ENCODE measurements around the gene CADPS. TPM values are rescaled to one million over a fixed set of nuclear protein-coding genes. Genes with fewer than 3 reads are reported as not detected.

Gene CADPS
- polyA plus RNA-seq, 1 of the 3 experiments (the other 2 are of a cell fraction) = 5.8 TPM

DNA sequence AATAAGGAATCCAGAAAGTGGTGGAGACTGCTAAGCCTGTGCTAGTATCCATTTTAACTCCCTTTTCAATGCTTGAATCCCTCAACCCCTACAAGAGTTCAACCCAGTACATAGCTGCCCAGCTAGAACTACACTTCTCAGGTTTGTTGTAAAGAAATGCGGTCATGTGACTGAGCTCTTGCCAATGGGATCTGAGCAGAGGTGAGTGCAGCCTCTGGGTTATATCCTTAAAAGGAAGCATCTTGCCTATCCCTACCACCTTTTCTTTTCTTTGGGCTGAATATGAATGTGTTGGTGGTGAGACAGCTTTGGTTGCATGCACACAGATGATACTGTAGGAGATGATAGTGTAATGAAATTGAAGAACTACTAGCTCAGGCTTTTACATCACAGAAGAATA is 139.7 kb downstream of the CADPS start:
- WGBS (ENCODE audit: low lambda C conversion rate) = 80% methylated on average over 1 of the region's 1 CpG
- TF ChIP-seq JUND (IDR thresholded peaks at IDR 0.05) (no peak), TCF12 (IDR thresholded peaks at IDR 0.05) (no peak), CHD2 (IDR thresholded peaks at IDR 0.05; ENCODE audit: low read length, partially characterized antibody) (no peak), SMC3 (IDR thresholded peaks at IDR 0.05; ENCODE audit: low read depth, low read length) (no peak)
- TF ChIP-seq, protein P1, sequence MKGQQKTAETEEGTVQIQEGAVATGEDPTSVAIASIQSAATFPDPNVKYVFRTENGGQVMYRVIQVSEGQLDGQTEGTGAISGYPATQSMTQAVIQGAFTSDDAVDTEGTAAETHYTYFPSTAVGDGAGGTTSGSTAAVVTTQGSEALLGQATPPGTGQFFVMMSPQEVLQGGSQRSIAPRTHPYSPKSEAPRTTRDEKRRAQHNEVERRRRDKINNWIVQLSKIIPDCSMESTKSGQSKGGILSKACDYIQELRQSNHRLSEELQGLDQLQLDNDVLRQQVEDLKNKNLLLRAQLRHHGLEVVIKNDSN (IDR thresholded peaks at IDR 0.05; ENCODE audit: borderline replicate concordance, low read depth) = no peak
- TF ChIP-seq, protein P2, sequence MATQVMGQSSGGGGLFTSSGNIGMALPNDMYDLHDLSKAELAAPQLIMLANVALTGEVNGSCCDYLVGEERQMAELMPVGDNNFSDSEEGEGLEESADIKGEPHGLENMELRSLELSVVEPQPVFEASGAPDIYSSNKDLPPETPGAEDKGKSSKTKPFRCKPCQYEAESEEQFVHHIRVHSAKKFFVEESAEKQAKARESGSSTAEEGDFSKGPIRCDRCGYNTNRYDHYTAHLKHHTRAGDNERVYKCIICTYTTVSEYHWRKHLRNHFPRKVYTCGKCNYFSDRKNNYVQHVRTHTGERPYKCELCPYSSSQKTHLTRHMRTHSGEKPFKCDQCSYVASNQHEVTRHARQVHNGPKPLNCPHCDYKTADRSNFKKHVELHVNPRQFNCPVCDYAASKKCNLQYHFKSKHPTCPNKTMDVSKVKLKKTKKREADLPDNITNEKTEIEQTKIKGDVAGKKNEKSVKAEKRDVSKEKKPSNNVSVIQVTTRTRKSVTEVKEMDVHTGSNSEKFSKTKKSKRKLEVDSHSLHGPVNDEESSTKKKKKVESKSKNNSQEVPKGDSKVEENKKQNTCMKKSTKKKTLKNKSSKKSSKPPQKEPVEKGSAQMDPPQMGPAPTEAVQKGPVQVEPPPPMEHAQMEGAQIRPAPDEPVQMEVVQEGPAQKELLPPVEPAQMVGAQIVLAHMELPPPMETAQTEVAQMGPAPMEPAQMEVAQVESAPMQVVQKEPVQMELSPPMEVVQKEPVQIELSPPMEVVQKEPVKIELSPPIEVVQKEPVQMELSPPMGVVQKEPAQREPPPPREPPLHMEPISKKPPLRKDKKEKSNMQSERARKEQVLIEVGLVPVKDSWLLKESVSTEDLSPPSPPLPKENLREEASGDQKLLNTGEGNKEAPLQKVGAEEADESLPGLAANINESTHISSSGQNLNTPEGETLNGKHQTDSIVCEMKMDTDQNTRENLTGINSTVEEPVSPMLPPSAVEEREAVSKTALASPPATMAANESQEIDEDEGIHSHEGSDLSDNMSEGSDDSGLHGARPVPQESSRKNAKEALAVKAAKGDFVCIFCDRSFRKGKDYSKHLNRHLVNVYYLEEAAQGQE (IDR thresholded peaks at IDR 0.05; ENCODE audit: low read depth, low read length) = no peak

DNA sequence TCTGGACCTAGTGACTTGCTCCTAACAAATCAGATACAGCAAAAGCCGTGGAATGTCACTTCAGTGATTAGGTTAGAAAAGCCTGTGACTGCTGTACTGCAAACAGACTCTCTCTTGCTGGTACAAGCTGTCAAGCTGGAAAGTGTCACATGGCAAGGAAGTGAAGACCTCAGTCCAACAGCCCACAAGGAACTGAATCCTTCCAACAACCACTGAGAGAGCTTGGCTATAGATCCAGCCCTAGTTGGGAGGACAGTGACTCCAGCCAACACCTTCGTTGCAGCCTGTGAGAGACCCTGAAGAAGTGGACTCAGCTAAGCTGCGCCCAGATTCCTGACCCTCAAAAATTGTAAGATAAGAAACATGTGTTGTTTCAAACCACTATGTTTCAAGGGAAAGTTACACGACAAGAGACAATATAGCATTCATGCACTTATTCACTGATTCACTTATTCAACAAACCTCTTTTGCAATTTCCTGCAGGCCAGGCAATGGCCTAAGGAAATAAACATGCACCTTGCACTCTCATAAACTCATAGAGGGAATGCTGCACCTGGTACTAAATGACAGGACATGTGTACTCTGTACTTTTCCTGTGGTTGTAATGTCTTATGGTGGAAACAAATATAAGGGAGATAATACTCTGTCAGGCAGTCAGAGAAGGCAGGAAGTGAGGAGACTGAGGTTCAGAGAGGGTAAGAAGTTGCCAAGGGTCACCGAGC is 142.9 kb downstream of the CADPS start:
- no peaks in the 10 kb centered on the region for H3K36me3 ChIP-seq (replicated peaks in 1 of 2; ENCODE audit: control insufficient read depth in 1 of 2, insufficient read depth in 2 of 2, low read length in 1 of 2)
- no peaks in the 10 kb centered on the region for H3K27me3 ChIP-seq (ENCODE audit: insufficient read depth)
- no peak for DNase-seq
- 80% methylated on average over 5 of the region's 5 CpGs for WGBS (ENCODE audit: low lambda C conversion rate)
- no peak for TF ChIP-seq FOSL2 (IDR thresholded peaks at IDR 0.05; ENCODE audit: borderline replicate concordance, low read depth)
- TF ChIP-seq SMC3 (IDR thresholded peaks at IDR 0.05; ENCODE audit: low read depth, low read length) = no peak
- no peak for TF ChIP-seq RCOR1 (IDR thresholded peaks at IDR 0.05; ENCODE audit: low read length)
- TF ChIP-seq FOXM1 (IDR thresholded peaks at IDR 0.05; ENCODE audit: low read depth) = no peak
- TF ChIP-seq, protein P3, sequence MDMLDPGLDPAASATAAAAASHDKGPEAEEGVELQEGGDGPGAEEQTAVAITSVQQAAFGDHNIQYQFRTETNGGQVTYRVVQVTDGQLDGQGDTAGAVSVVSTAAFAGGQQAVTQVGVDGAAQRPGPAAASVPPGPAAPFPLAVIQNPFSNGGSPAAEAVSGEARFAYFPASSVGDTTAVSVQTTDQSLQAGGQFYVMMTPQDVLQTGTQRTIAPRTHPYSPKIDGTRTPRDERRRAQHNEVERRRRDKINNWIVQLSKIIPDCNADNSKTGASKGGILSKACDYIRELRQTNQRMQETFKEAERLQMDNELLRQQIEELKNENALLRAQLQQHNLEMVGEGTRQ (IDR thresholded peaks at IDR 0.05; ENCODE audit: borderline replicate concordance, low read depth, low read length) = no peak
- no peak for TF ChIP-seq YY1 (IDR thresholded peaks at IDR 0.05; ENCODE audit: low read depth)
- no peak for TF ChIP-seq MXI1 (IDR thresholded peaks at IDR 0.05; ENCODE audit: low read depth, low read length)
- TF ChIP-seq, protein P4, sequence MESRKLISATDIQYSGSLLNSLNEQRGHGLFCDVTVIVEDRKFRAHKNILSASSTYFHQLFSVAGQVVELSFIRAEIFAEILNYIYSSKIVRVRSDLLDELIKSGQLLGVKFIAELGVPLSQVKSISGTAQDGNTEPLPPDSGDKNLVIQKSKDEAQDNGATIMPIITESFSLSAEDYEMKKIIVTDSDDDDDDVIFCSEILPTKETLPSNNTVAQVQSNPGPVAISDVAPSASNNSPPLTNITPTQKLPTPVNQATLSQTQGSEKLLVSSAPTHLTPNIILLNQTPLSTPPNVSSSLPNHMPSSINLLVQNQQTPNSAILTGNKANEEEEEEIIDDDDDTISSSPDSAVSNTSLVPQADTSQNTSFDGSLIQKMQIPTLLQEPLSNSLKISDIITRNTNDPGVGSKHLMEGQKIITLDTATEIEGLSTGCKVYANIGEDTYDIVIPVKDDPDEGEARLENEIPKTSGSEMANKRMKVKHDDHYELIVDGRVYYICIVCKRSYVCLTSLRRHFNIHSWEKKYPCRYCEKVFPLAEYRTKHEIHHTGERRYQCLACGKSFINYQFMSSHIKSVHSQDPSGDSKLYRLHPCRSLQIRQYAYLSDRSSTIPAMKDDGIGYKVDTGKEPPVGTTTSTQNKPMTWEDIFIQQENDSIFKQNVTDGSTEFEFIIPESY (IDR thresholded peaks at IDR 0.05; ENCODE audit: borderline replicate concordance, low read depth) = no peak
- no peak overlapping the region for H3K9ac ChIP-seq
- H3F3A ChIP-seq (replicated peaks; ENCODE audit: insufficient read depth) = peaks cover 16% of the 10 kb centered on the region
- H3K4me1 ChIP-seq (ENCODE audit: control insufficient read depth in 1 of 2, insufficient read depth in 2 of 2, low read depth in 1 of 2, low read length in 1 of 2) = peaks cover 0 to 15% of the 10 kb centered on the region in 2 experiments; a peak in 2 of 4 replicates
- H3K9me2 ChIP-seq = no peaks in the 10 kb centered on the region
- no peaks in the 10 kb centered on the region for H3K9me3 ChIP-seq
- H3K4me3 ChIP-seq (ENCODE audit: low read depth in 2 of 2, low read length in 1 of 2) = no peak overlapping the region
- no peak overlapping the region for H2AFZ ChIP-seq (ENCODE audit: low read depth)
- no peaks in the 10 kb centered on the region for H4K20me1 ChIP-seq (ENCODE audit: insufficient read depth)
- ChIA-PET CTCF (interaction anchor here (1.1 kb wide), 1 partner anchor 110 kb away, joined by 3 read pairs; no protein-coding TSS in a partner anchor), POLR2A (no interaction called here)
- no peaks in the 10 kb centered on the region for H3K79me2 ChIP-seq (ENCODE audit: insufficient read depth)
- no peak overlapping the region for H3K4me2 ChIP-seq
- no peak overlapping the region for H3K27ac ChIP-seq (ENCODE audit: low read depth in 2 of 2, low read length in 1 of 2)

More for the DNA sequence above, 139.7 kb downstream of the CADPS start:
- Histone ChIP-seq H3K9me2 (no peaks in the 10 kb centered on the region), H4K20me1 (ENCODE audit: insufficient read depth) (no peaks in the 10 kb centered on the region), H3K4me3 (ENCODE audit: low read depth in 2 of 2, low read length in 1 of 2) (no peak overlapping the region), H2AFZ (ENCODE audit: low read depth) (no peak overlapping the region), H3K9me3 (no peaks in the 10 kb centered on the region), H3K9ac (no peak overlapping the region), H3K36me3 (replicated peaks in 1 of 2; ENCODE audit: control insufficient read depth in 1 of 2, insufficient read depth in 2 of 2, low read length in 1 of 2) (no peaks in the 10 kb centered on the region), H3F3A (replicated peaks; ENCODE audit: insufficient read depth) (no peaks in the 10 kb centered on the region), H3K27me3 (ENCODE audit: insufficient read depth) (no peaks in the 10 kb centered on the region), H3K4me2 (no peak overlapping the region), H3K27ac (ENCODE audit: low read depth in 2 of 2, low read length in 1 of 2) (no peak overlapping the region), H3K79me2 (ENCODE audit: insufficient read depth) (no peaks in the 10 kb centered on the region), H3K4me1 (ENCODE audit: control insufficient read depth in 1 of 2, insufficient read depth in 2 of 2, low read depth in 1 of 2, low read length in 1 of 2) (no peaks in the 10 kb centered on the region)
- no peak for DNase-seq
- ChIA-PET POLR2A (no interaction called here), CTCF (interaction anchor here (0.7 kb wide), 1 partner anchor 412 kb away, joined by 3 read pairs; no protein-coding TSS in a partner anchor)

All from SK-N-SH (cell line).